Stimulated activated CD4-positive, alpha-beta T cell treated with anti-CD3 and anti-CD28 coated beads, Interleukin-2, amount 100 ng/mL, for 4 hours (primary cell): ENCODE results near the gene GGT1.
"Not testable (repeated sequence)": the region's sequence is repeated elsewhere in the genome, so short reads cannot be mapped to it uniquely, and the experiment has no call there.

Experiments used
- DNase-seq: peaks from one replicate; pipeline ENCODE4 v3.0.0-alpha.2; 2020; ENCODE audit warnings: low read depth

Gene GGT1

DNA sequence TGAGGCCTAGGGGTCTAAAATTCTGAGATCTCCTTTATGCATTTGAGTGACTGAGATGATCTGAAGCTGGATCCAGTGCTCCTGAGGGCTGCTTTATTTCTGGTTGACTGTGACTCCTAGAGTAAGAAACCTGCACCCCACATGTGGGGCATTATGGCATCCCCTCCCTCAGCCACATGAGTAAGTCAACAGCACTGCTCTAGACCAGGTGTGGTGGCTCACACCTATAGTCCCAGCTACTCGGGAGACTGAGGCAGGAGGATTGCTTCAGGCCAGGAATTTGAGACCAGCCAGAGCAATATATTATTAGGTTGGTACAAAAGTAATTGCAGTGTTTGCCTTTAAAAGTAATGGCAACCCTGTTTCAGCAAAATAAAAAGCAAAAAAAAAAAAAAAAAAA is 39.3 kb downstream of the GGT1 start:
- not testable (repeated sequence) for DNase-seq

DNA sequence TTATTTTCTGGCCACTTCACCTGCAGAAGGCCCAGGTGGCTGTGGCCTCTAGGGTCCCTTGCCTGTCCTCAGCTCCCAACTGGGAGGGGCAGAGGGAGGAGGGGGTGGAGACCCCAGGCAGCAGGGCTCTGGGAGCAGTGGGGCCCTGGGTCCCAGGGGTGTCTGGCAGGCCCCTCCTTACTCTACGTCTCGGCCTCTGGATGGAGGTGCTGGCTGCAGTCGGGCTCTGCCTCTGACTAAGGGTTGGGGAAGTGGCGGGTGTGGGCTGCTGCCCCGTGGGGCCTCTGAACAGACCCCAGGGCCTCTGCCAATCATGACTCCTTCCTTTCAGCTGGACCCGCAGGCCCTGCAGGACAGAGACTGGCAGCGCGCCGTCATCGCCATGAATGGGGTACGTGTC is 41.4 kb downstream of the GGT1 start:
- DNase-seq, result not testable (repeated sequence)

DNA sequence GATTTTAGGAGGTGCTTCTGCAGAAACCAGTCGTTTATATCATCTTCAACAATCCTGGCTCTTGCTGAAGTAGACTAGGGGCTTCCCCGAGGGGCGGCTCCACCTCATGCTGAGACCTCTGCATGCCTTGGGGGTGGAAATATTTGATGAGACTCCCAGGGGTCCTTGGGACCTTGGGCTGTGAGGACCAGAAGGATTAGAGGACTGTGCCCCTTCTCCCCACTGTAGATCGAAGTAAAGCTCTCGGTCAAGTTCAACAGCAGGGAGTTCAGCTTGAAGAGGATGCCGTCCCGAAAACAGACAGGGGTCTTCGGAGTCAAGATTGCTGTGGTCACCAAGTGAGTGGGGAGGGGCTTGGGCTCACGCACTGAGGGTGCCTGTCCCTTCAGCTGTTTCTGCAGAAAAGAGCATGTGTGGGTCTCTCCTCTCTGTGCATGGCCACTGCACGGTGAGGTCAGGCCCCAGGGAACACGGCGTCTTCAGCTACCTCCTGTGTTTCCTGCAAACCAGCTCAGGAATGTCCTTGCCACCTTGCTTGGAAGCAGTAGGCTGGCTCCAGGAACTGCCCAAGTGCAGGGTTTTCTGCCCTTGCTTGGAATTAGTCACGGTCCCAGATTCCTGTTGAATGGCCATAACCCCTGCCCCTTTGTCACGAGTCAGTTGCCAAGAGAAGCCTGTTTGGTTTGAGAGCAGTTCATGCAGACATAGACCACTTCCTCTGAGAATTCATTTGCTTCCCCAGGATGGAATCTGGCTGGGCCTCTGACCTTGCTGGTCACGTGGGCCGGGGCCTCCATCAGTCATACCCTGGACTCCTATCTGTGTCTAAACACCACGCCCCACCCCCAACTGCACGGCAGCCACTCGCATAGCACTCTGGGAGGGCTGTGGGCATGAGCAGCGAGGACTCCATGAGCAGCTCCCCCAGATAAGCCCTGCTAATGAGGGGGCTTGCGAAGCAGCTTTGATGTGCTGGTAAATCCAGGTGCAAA is 42.7 kb downstream of the GGT1 start:
- DNase-seq, result not testable (repeated sequence)

DNA sequence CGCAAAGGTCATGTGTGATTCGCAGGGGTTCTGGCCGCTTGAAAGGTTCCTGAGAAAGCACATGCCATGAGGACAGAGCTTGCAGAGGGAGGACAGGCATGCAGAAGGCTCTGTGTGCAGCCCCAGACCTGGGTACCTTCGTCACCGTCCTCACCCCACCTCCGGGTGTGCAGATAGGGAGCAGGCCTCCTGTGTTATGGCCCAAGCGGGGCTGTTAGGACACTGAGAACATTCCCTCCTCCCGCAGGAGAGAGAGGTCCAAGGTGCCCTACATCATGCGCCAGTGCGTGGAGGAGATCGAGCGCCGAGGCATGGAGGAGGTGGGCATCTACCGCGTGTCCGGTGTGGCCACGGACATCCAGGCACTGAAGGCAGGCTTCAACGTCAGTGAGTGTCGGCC is 43.8 kb downstream of the GGT1 start:
- DNase-seq, result not testable (repeated sequence)

DNA sequence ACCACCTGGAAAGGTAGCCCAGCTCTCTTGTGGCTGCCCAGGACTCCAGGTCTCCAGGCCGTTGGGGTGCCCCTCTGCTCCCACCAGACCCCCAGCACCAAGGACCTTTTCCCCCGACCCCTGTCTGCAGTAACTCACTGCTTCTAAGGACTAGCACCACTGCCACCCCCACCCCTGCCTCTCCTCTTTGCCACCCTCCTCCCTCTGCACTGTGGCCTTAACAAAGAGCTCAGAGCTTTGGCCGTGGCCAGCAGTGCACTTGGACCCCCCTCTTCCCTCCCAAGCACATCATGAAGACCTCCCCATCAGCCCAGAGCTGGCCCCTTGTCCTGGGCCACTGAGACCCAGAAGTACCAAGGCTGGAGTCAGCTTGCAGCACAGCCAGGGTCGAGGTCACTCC is 46.4 kb downstream of the GGT1 start:
- not testable (repeated sequence) for DNase-seq

DNA sequence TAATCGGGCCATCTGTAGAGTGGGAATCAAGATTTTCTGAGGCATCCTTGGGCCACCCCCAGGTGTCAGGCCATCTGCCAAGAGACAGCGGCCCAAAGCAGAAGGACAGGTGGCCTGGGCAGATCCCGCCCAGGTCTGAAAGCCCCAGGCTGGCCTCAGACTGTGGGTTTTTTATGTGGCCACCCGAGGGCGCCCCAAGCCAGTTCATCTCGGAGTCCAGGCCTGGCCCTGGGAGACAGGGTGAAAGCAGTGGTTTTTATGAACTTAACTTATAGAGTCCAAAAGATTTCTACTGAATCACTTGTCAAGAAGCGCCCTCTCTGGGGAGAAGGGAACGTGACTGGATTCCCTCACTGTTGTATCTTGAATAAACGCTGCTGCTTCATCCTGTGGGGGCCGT is 47.9 kb downstream of the GGT1 start:
- DNase-seq, result not testable (repeated sequence)

DNA sequence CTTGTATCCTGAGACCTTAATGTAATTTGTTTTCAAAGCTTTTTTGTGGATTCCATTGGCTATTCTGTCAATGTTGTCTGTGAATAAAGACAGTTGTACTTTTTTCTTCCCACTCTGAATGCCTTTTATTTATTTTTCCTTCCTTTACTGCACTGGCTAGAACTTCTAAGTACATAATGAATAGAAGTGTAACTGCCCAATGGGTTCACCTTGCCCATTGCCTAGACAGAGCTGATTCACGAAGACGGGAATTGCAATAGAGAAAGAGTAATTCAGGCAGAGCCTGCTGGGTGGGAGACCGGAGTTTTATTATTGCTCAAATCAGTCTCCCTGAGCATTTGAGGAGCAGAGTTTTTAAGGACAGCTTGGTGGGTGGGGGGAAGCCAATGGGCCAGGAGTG is 62.4 kb downstream of the GGT1 start:
- DNase-seq, result not testable (repeated sequence)

DNA sequence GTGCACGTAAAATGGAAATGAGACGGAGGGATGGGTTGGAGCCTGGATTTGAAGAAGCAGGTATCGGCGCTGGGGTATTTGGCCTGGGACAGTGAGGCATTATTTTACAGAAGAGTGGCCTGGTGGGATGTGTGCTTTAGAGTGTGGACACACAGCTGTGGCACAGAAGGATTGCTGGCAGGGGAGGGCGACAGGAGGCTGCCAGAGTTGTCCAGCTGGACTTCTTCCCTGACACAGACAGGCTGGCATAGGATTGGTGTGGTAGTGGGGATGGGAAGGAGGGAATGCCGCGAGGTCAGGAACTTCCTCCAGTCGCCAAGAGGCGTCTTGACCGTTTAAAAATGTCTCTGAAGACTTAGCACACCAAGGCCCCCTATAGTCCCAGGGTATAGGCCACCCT is 64.9 kb downstream of the GGT1 start:
- not testable (repeated sequence) for DNase-seq

DNA sequence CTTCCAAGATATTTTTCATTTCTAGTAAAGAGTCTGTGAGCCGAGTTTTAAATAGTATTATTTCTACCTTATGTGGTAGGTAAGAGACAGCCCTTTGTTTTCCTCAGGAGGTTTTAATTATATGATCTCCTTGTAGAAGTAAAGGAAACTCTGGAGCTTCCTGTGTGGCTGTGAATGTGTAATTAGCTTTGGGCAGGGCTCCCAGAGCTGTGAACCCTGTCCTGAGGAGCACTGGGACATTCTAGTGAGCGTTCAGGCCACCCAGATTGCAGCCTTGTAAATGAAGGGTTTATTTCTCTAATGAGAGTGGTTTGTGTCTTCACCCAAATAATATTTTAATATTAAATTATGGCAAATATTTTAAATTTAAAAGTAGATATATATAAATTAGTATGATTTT is 69.5 kb downstream of the GGT1 start:
- not testable (repeated sequence) for DNase-seq
